ENCODE data around the gene ASTL. TPM values are rescaled to one million over a fixed set of nuclear protein-coding genes. Genes with fewer than 3 reads are reported as not detected.

Gene ASTL
- total and polyA plus RNA-seq, 2 donors (not counting 3 experiments of a cell fraction or from before 2014, with no cell fraction given): not detected

GRCh38 chr2:96151595-96152303 lies 13.4 kb upstream of the ASTL start:
- dilution Hi-C loops (cut with MboI; ENCODE audit: extremely low pct_ligation_motif_present, low sequenced_read_pairs) (no loop called here), intact Hi-C loops (cut with micrococcal nuclease) (no loop called here)
- H4K20me1 ChIP-seq (replicated peaks; ENCODE audit: control insufficient read depth, extremely low read depth, insufficient read depth, low read length): no peaks in the 10 kb centered on the region
- ChIA-PET POLR2A (no interaction called here), CTCF (interaction anchor here (0.6 to 6.3 kb wide), 3 partner anchors 13 to 35 kb away, joined by 3 to 26 read pairs (median 3); partner anchors contain the start of gene ASTL)
- no peaks in the 10 kb centered on the region for H3K9me3 ChIP-seq (replicated peaks; ENCODE audit: control insufficient read depth, insufficient read depth, low read length)
- no peaks in the 10 kb centered on the region for H3K36me3 ChIP-seq (ENCODE audit: control insufficient read depth in 2 of 2, extremely low read depth in 1 of 2, insufficient read depth in 2 of 2, low read length in 2 of 2)
- no peak overlapping the region for H3K4me3 ChIP-seq (replicated peaks in 1 of 3; ENCODE audit: insufficient read depth in 1 of 3, low read depth in 1 of 3, low read length in 3 of 3)
- DNase-seq (ENCODE audit: low read depth, low spot score) (no peak), FAIRE-seq (no peak)
- no peak overlapping the region for H3K4me2 ChIP-seq (ENCODE audit: insufficient read depth, low read length)
- no peaks in the 10 kb centered on the region for H3K79me2 ChIP-seq (ENCODE audit: control insufficient read depth, insufficient read depth, low read length)
- no peak overlapping the region for H2AFZ ChIP-seq (ENCODE audit: low read depth, low read length)
- H3K27me3 ChIP-seq (ENCODE audit: control insufficient read depth in 2 of 2, insufficient read depth in 2 of 2, low read length in 2 of 2): no peaks in the 10 kb centered on the region
- H3K9ac ChIP-seq (replicated peaks; ENCODE audit: extremely low read depth, insufficient read depth, low read length): no peak overlapping the region
- no TSS peak for BruUV-seq (replicated peaks)
- no peak overlapping the region for H3K27ac ChIP-seq (ENCODE audit: insufficient read depth, low read depth, low read length)
- H3K9me1 ChIP-seq (replicated peaks; ENCODE audit: control insufficient read depth, extremely low read depth, insufficient read depth, low read length): no peaks in the 10 kb centered on the region
- TF ChIP-seq GATA2 (IDR thresholded peaks at IDR 0.05; ENCODE audit: insufficient read depth, insufficient read length, low read depth, low read length): no peak
- TF ChIP-seq CTCF (IDR thresholded peaks at IDR 0.05; ENCODE audit: extremely low read depth in 1 of 2, insufficient read depth in 1 of 2, low read depth in 1 of 2, low read length in 2 of 2): no peak
- no peak for TF ChIP-seq FOS (IDR thresholded peaks at IDR 0.05; ENCODE audit: borderline replicate concordance, insufficient read depth, low read length)
- no peak for TF ChIP-seq JUN (IDR thresholded peaks at IDR 0.05; ENCODE audit: borderline replicate concordance, insufficient read depth, insufficient read length, low read depth)
- no peak for TF ChIP-seq MAX (IDR thresholded peaks at IDR 0.05; ENCODE audit: insufficient read depth, insufficient read length)
- TF ChIP-seq MYC (IDR thresholded peaks at IDR 0.05; ENCODE audit: low read depth, low read length): no peak
- TF ChIP-seq POLR2AphosphoS5 (IDR thresholded peaks at IDR 0.05; ENCODE audit: insufficient read depth, low read depth, low read length): no peak
- TF ChIP-seq EZH2 (IDR thresholded peaks at IDR 0.05; ENCODE audit: borderline replicate concordance, low read depth, low read length, severe bottlenecking): no peak
- TF ChIP-seq POLR2A (IDR thresholded peaks at IDR 0.05; ENCODE audit: low read depth, low read length): no peak
- H3K4me1 ChIP-seq (ENCODE audit: control insufficient read depth, extremely low read depth, insufficient read depth, low read length): no peaks in the 10 kb centered on the region

All from endothelial cell of umbilical vein (primary cell).